HepG2 (cell line): Measurements from ENCODE around the gene AP4M1. TPM values are rescaled to one million over a fixed set of nuclear protein-coding genes. Genes with fewer than 3 reads are reported as not detected.

ENCODE experiments used
- ATAC-seq: fragments of 200-7000 bp; cut with Tn5 transposase; 3 replicates; pipeline ENCODE4 v1.9.1; 2020; ENCODE audit warnings: mild to moderate bottlenecking, moderate library complexity
- BruUV-seq: library from RNA; stranded (reverse); fragments of 400-500 nt; replicated peaks from 2 replicates; lab custom pipeline; 2021; lab: Mats Ljungman, UMichigan
- CTCF ChIA-PET: fragments of 300-600 bp; formaldehyde crosslinking; extraction: SDS; loops from one replicate; lab custom pipeline; 2021; ENCODE audit warnings: low total read pairs, inconsistent platforms, low intra/inter-chr PET ratio; lab: Yijun Ruan, JAX
- POLR2A ChIA-PET: fragments of 350-600 bp; sonication (Branson Sonifier 250); formaldehyde crosslinking; loops from one replicate; lab custom pipeline; 2020; ENCODE audit warnings: antibody characterized with exemption, inconsistent platforms; lab: Yijun Ruan, JAX
- DNase-seq: peaks from one replicate; pipeline ENCODE4 v3.0.0-alpha.2; 2015; ENCODE audit warnings: low spot score
- FAIRE-seq: peaks from 3 replicates; lab custom pipeline; 2011; peaks lifted over from hg19 to GRCh38; lab: Jason Lieb, UNC
- H2AFZ ChIP-seq: one replicate; pipeline ENCODE4 v1.6.1; 2011; ENCODE audit warnings: low read length, inconsistent platforms
- H3K27ac ChIP-seq: fragments of 300-600 bp; 3 replicates; pipeline ENCODE4 v1.8.0; 2011; ENCODE audit warnings: mixed run types, mild to moderate bottlenecking, mixed read lengths, low read length, inconsistent platforms; ENCODE audit not compliant: insufficient read depth; ENCODE audit errors: extremely low read length
- H3K27me3 ChIP-seq, 2 experiments: fragments of 200-600 bp in 1 of 2; 2 replicates in 1 of 2; 3 replicates in 1 of 2; pipeline versions ENCODE4 v1.6.0 to v1.8.0; 2011; ENCODE audit warnings: low read length in 2 of 2, mild to moderate bottlenecking in 2 of 2, moderate library complexity in 2 of 2, inconsistent platforms in 1 of 2; ENCODE audit not compliant: insufficient read depth in 2 of 2, control insufficient read depth in 1 of 2
- H3K36me3 ChIP-seq, 2 experiments: fragments of 200-600 bp in 1 of 2; replicated peaks in 1 of 2; 2 replicates in 1 of 2; 3 replicates in 1 of 2; pipeline versions ENCODE4 v1.5.1 to v1.8.0; 2011; ENCODE audit warnings: low read length in 2 of 2, inconsistent platforms in 1 of 2; ENCODE audit not compliant: insufficient read depth in 2 of 2, control insufficient read depth in 1 of 2
- H3K4me1 ChIP-seq: 2 replicates; pipeline ENCODE4 v1.5.1; 2012; ENCODE audit warnings: low read length, inconsistent platforms; ENCODE audit not compliant: insufficient read depth
- H3K4me2 ChIP-seq: 2 replicates; pipeline ENCODE4 v1.6.0; 2011; ENCODE audit warnings: low read depth, low read length, inconsistent platforms
- H3K4me3 ChIP-seq, 3 experiments: fragments of 200-600 bp in 1 of 3; sonication (generic), shearing (Covaris generic) in 1 of 3; replicated peaks in 1 of 3; 2 replicates each; pipeline ENCODE4 v1.5.1; 2011 to 2016; ENCODE audit warnings: low read length in 3 of 3, inconsistent platforms in 2 of 3, low read depth in 2 of 3, mild to moderate bottlenecking in 2 of 3, control low read depth in 1 of 3, mixed read lengths in 1 of 3; ENCODE audit not compliant: insufficient read depth in 1 of 3
- H3K79me2 ChIP-seq: one replicate; pipeline ENCODE4 v1.6.1; 2011; ENCODE audit warnings: low read length, inconsistent platforms; ENCODE audit not compliant: insufficient read depth
- H3K9ac ChIP-seq: 2 replicates; pipeline ENCODE4 v1.6.0; 2011; ENCODE audit warnings: mild to moderate bottlenecking, low read depth, low read length, inconsistent platforms; ENCODE audit not compliant: insufficient read depth
- H3K9me3 ChIP-seq: 2 replicates; pipeline ENCODE4 v1.5.1; 2012; ENCODE audit warnings: mild to moderate bottlenecking, low read length
- H4K20me1 ChIP-seq: 2 replicates; pipeline ENCODE4 v1.6.0; 2011; ENCODE audit warnings: inconsistent platforms, mild to moderate bottlenecking, low read length, moderate library complexity; ENCODE audit not compliant: insufficient read depth
- ARID2 ChIP-seq: sonication (generic); formaldehyde crosslinking; IDR thresholded peaks from 2 replicates; pipeline ENCODE4 v1.8.1; 2022; ENCODE audit warnings: mild to moderate bottlenecking, missing genetic modification reagents, borderline replicate concordance
- BORCS8-MEF2B ChIP-seq: sonication (generic); formaldehyde crosslinking; IDR thresholded peaks from 2 replicates; pipeline ENCODE4 v1.8.0; 2022; ENCODE audit warnings: mild to moderate bottlenecking, missing genetic modification reagents
- ELK4 ChIP-seq: sonication (generic); formaldehyde crosslinking; IDR thresholded peaks from 2 replicates; pipeline ENCODE4 v1.9.0; 2021; ENCODE audit warnings: missing genetic modification reagents, borderline replicate concordance
- ESRRA ChIP-seq: sonication (generic); formaldehyde crosslinking; IDR thresholded peaks from 2 replicates; pipeline ENCODE4 v1.5.1; 2020; ENCODE audit warnings: mild to moderate bottlenecking, low read depth, missing genetic modification reagents
- JUND ChIP-seq: sonication (generic); formaldehyde crosslinking; IDR thresholded peaks from 2 replicates; pipeline ENCODE4 v1.8.0; 2022; ENCODE audit warnings: mild to moderate bottlenecking, missing genetic modification reagents
- LRRFIP1 ChIP-seq: sonication (generic); formaldehyde crosslinking; conservative IDR thresholded peaks from 2 replicates; pipeline ENCODE4 v1.4.0; 2020; ENCODE audit warnings: missing genetic modification reagents
- NBN ChIP-seq: fragments of 450-650 bp; conservative IDR thresholded peaks from 2 replicates; pipeline ENCODE4 v1.6.1; 2017
- POLR2G ChIP-seq: fragments of 200-400 bp; formaldehyde crosslinking; IDR thresholded peaks from 2 replicates; pipeline ENCODE4 v1.6.1; 2018; ENCODE audit warnings: mild to moderate bottlenecking, low read depth, low read length, moderate library complexity
- RBFOX2 ChIP-seq: fragments of 200-400 bp; formaldehyde crosslinking; IDR thresholded peaks from 2 replicates; pipeline ENCODE4 v1.6.1; 2017; ENCODE audit warnings: low read depth, mild to moderate bottlenecking, low read length
- ZBTB38 ChIP-seq: sonication (generic); formaldehyde crosslinking; IDR thresholded peaks from 2 replicates; pipeline ENCODE4 v1.5.1; 2020; ENCODE audit warnings: mild to moderate bottlenecking, missing genetic modification reagents
- ZFP62 ChIP-seq: sonication (generic); formaldehyde crosslinking; IDR thresholded peaks from 2 replicates; pipeline ENCODE4 v1.4.0; 2020; ENCODE audit warnings: missing genetic modification reagents
- ZNF30 ChIP-seq: sonication (generic); formaldehyde crosslinking; IDR thresholded peaks from 2 replicates; pipeline ENCODE4 v1.5.0; 2020; ENCODE audit warnings: mild to moderate bottlenecking, missing genetic modification reagents
- ZNF326 ChIP-seq: sonication (generic); formaldehyde crosslinking; IDR thresholded peaks from 2 replicates; pipeline ENCODE4 v1.4.0; 2020; ENCODE audit warnings: missing genetic modification reagents, borderline replicate concordance
- ZNF362 ChIP-seq: sonication (generic); formaldehyde crosslinking; IDR thresholded peaks from 2 replicates; pipeline ENCODE4 v1.4.0; 2020; ENCODE audit warnings: missing genetic modification reagents, mild to moderate bottlenecking, borderline replicate concordance
- ZNF614 ChIP-seq: IDR thresholded peaks from 2 replicates; pipeline ENCODE4 v1.6.1; 2018; ENCODE audit warnings: missing biosample characterization, missing genetic modification reagents, inconsistent platforms, borderline replicate concordance
- ZNF740 ChIP-seq: sonication (generic); formaldehyde crosslinking; IDR thresholded peaks from 2 replicates; pipeline ENCODE4 v1.4.0; 2020; ENCODE audit warnings: missing genetic modification reagents
- ZSCAN9 ChIP-seq: IDR thresholded peaks from 2 replicates; pipeline ENCODE4 v1.6.1; 2016; ENCODE audit warnings: borderline replicate concordance
- whole genome bisulfite sequencing: methylation state at CpG from one replicate; pipeline ENCODE4 v1.1.6; 2017; ENCODE audit warnings: low lambda C conversion rate; 5-methylcytosine and 5-hydroxymethylcytosine counted together
- in situ Hi-C: cut with HindIII; loops from 2 replicates; pipeline ENCODE4 v1.10.0; 2017; ENCODE audit warnings: low pct_unique_long_range_greater_than_20kb; ENCODE audit not compliant: extremely low pct_ligation_motif_present
- intact Hi-C: fragments of 100-400 bp; cut with micrococcal nuclease; formaldehyde crosslinking; loops from one replicate; pipeline ENCODE4 v1.10.0; 2022; ENCODE audit not compliant: unreplicated experiment
- polyA plus RNA-seq, 8 experiments: library from polyadenylated mRNA; depleted of rRNA in 3 of 8; stranded (reverse) in 7 of 8; unstranded in 1 of 8; fragments of >200 nt; fragmentation: Illumina TruSeq in 4 of 8; extraction: Trizol in 4 of 8; gene quantifications; 2 replicates each; pipeline versions ENCODE4 v1.2.1 to v1.2.3, GENCODE V29; 2011 to 2016; ENCODE audit warnings: low read depth in 4 of 8, missing spikeins in 1 of 8, mixed read lengths in 1 of 8; ENCODE audit not compliant: insufficient read depth in 1 of 8
- total RNA-seq, 5 experiments: library from RNA; depleted of rRNA; stranded (reverse); fragments of >200 nt; fragmentation: Illumina TruSeq; extraction: Trizol; gene quantifications; 2 replicates each; pipeline ENCODE4 v1.2.3, GENCODE V29; 2016; ENCODE audit warnings: low read depth in 1 of 5

The AP4M1 gene
- total and polyA plus RNA-seq, 2 of the 13 experiments (the other 11 are each of a cell fraction or from before 2014, with no cell fraction given): 6.3 to 9.7 TPM

GRCh38 chr7:100122568-100122967, 21.1 kb downstream of the AP4M1 start (continued):
- TF ChIP-seq ZSCAN9 (CRISPR knock-in tag): 0 out of 2 replicates have a peak, but pooled peaks have one; percentile 3
- TF ChIP-seq ELK4: no peak
- no peak for TF ChIP-seq ZNF740 (CRISPR knock-in tag)
- no peak for TF ChIP-seq ZBTB38 (CRISPR knock-in tag)
- TF ChIP-seq JUND: no peak
- TF ChIP-seq BORCS8-MEF2B (CRISPR knock-in tag): no peak
- no peak for TF ChIP-seq ZNF326 (CRISPR knock-in tag)

GRCh38 chr7:100124301-100125230, 23.1 kb downstream of the AP4M1 start:
- peaks cover 64% of the 10 kb centered on the region for H3K4me1 ChIP-seq
- intact Hi-C loops: loop anchor here (5.0 kb wide), 1 partner anchor 42 kb away; the partner anchor contains the start of gene ZNF3
- peak overlapping the region in 1 of 3 experiments; percentile 30; a peak in 1 of 6 replicates for H3K4me3 ChIP-seq
- DNase-seq (no peak), ATAC-seq (no peak)
- H3K27me3 ChIP-seq: no peaks in the 10 kb centered on the region; a peak in 1 of 5 replicates
- H3K9ac ChIP-seq: 0 out of 2 replicates have a peak overlapping the region, but pooled peaks have one; percentile 1
- no TSS peak for BruUV-seq
- TF ChIP-seq NBN (no peak), RBFOX2 (peak; percentile 35; the same call in 1 of the 2 replicates), ESRRA (CRISPR knock-in tag) (no peak), ZNF362 (CRISPR knock-in tag) (no peak), LRRFIP1 (no peak), ARID2 (CRISPR knock-in tag) (no peak), ZFP62 (no peak), POLR2G (0 out of 2 replicates have a peak, but pooled peaks have one; percentile 10), ZNF614 (CRISPR knock-in tag) (no peak), ZNF30 (CRISPR knock-in tag) (no peak)
- TF ChIP-seq, all 625 proteins: peak for 2
- no peaks in the 10 kb centered on the region for H4K20me1 ChIP-seq
- H2AFZ ChIP-seq: no peak overlapping the region
- H3K4me2 ChIP-seq: peak overlapping the region; percentile 74
- CTCF ChIA-PET: no interaction called here
- no peaks in the 10 kb centered on the region for H3K36me3 ChIP-seq
- in situ Hi-C loops: no loop called here
- WGBS: 86% methylated on average over 4 of the region's 4 CpGs
- no peak for FAIRE-seq
- POLR2A ChIA-PET: interaction anchor here (1.3 to 3.5 kb wide), 3 partner anchors 23 to 304 kb away, joined by 4 to 48 read pairs (median 11); partner anchors contain the start of genes AP4M1, LAMTOR4, MCM7 and ZCWPW1
- H3K9me3 ChIP-seq: no peaks in the 10 kb centered on the region
- H3K27ac ChIP-seq: peak overlapping the region; percentile 42
- peaks cover 5% of the 10 kb centered on the region for H3K79me2 ChIP-seq
